GM23338 (cell line): Measurements from ENCODE around the gene ATP1B3.

ENCODE experiments used
- CTCF ChIP-seq, 2 experiments: fragments of 200-600 bp in 1 of 2; sonication (generic) in 1 of 2; conservative IDR thresholded peaks; 2 replicates each; pipeline versions ENCODE4 v1.5.1 to v1.6.1; 2016 to 2017; ENCODE audit warnings: antibody characterized with exemption in 2 of 2, low read depth in 2 of 2, mild to moderate bottlenecking in 2 of 2, moderate library complexity in 1 of 2
- ETS1 ChIP-seq: IDR thresholded peaks from 2 replicates; pipeline ENCODE4 v1.6.1; 2016; ENCODE audit warnings: antibody characterized with exemption
- EZH2 ChIP-seq: fragments of 200-600 bp; sonication (generic); IDR thresholded peaks from one replicate; pipeline ENCODE4 v1.8.0; 2017; ENCODE audit warnings: antibody characterized with exemption, mild to moderate bottlenecking, low read depth; ENCODE audit not compliant: unreplicated experiment
- EZH2phosphoT487 ChIP-seq: fragments of 200-600 bp; sonication (generic); IDR thresholded peaks from one replicate; pipeline ENCODE4 v1.8.1; 2018; ENCODE audit warnings: antibody characterized with exemption; ENCODE audit not compliant: unreplicated experiment
- POLR2AphosphoS5 ChIP-seq: IDR thresholded peaks from 2 replicates; pipeline ENCODE4 v1.6.1; 2016; ENCODE audit warnings: antibody characterized with exemption, low read depth

- TF ChIP-seq CTCF (conservative IDR thresholded peaks at IDR 0.05; ENCODE audit: low read depth in 2 of 2), result no peak
- no peak for TF ChIP-seq POLR2AphosphoS5
- TF ChIP-seq ETS1, result no peak
- no peak for TF ChIP-seq EZH2phosphoT487
- no peak for TF ChIP-seq EZH2
Observed at GRCh38 chr3:141881702-141882101, 5.3 kb downstream of the ATP1B3 start.
